OCI-LY7 (cell line): Measurements from ENCODE around the gene KRT80. TPM values are rescaled to one million over a fixed set of nuclear protein-coding genes. Genes with fewer than 3 reads are reported as not detected.

Experiments used
- BruUV-seq: library from RNA; stranded (reverse); fragments of 400-500 nt; replicated peaks from 2 replicates; lab custom pipeline; 2021; lab: Mats Ljungman, UMichigan
- CTCF ChIA-PET: fragments of 300-600 bp; sonication (Branson Sonifier 250); formaldehyde crosslinking; loops from one replicate; lab custom pipeline; 2022; ENCODE audit warnings: antibody characterized with exemption; ENCODE audit not compliant: unreplicated experiment; lab: Charles Lee
- POLR2A ChIA-PET: fragments of 300-600 bp; sonication (Branson Sonifier 250); formaldehyde crosslinking; loops from one replicate; lab custom pipeline; 2022; ENCODE audit warnings: antibody characterized with exemption; lab: Charles Lee
- DNase-seq: peaks from one replicate; pipeline ENCODE4 v3.0.0-alpha.2; 2015; ENCODE audit warnings: low spot score
- H2AFZ ChIP-seq: fragments of 200-600 bp; sonication (generic), shearing (Covaris generic); 2 replicates; pipeline ENCODE4 v1.6.1; 2014; ENCODE audit warnings: mild to moderate bottlenecking, antibody characterized with exemption, low read length, moderate library complexity
- H3K27ac ChIP-seq: fragments of 200-600 bp; sonication (generic); 2 replicates; pipeline ENCODE4 v1.5.1; 2014; ENCODE audit warnings: mixed run types, low read depth, mild to moderate bottlenecking, moderate library complexity, low read length, inconsistent platforms; ENCODE audit not compliant: poor library complexity, severe bottlenecking
- H3K36me3 ChIP-seq: fragments of 200-600 bp; sonication (generic); 2 replicates; pipeline ENCODE4 v1.6.1; 2014; ENCODE audit warnings: mild to moderate bottlenecking, antibody characterized with exemption, low read length, moderate library complexity, mixed read lengths; ENCODE audit not compliant: insufficient read depth
- H3K4me1 ChIP-seq: fragments of 200-600 bp; sonication (generic); 2 replicates; pipeline ENCODE4 v1.5.1; 2014; ENCODE audit warnings: mild to moderate bottlenecking, low read length; ENCODE audit not compliant: insufficient read depth, poor library complexity, severe bottlenecking
- H3K4me2 ChIP-seq: fragments of 200-600 bp; sonication (generic); 2 replicates; pipeline ENCODE4 v1.6.1; 2014; ENCODE audit warnings: mild to moderate bottlenecking, low read length
- H3K4me3 ChIP-seq: fragments of 200-600 bp; sonication (generic); 2 replicates; pipeline ENCODE4 v1.5.1; 2014; ENCODE audit warnings: mild to moderate bottlenecking, low read depth, low read length; ENCODE audit not compliant: poor library complexity, severe bottlenecking
- H3K79me2 ChIP-seq: fragments of 200-600 bp; sonication (generic); 2 replicates; pipeline ENCODE4 v1.6.1; 2016; ENCODE audit warnings: low read depth, mild to moderate bottlenecking, low read length, moderate library complexity, mixed read lengths; ENCODE audit not compliant: insufficient read depth
- H3K9me2 ChIP-seq: fragments of 200-600 bp; sonication (generic); 2 replicates; pipeline ENCODE4 v1.6.1; 2016; ENCODE audit warnings: mild to moderate bottlenecking, low read length, mixed read lengths; ENCODE audit not compliant: insufficient read depth
- H3K9me3 ChIP-seq: fragments of 200-600 bp; sonication (generic); 2 replicates; pipeline ENCODE4 v1.6.1; 2014; ENCODE audit warnings: mild to moderate bottlenecking, mixed run types, low read length, mixed read lengths
- H4K20me1 ChIP-seq: fragments of 200-600 bp; sonication (generic); 2 replicates; pipeline ENCODE4 v1.6.1; 2014; ENCODE audit warnings: mild to moderate bottlenecking, antibody characterized with exemption, low read length, moderate library complexity, mixed read lengths; ENCODE audit not compliant: insufficient read depth
- CTCF ChIP-seq: fragments of 200-600 bp; sonication (generic); conservative IDR thresholded peaks from 2 replicates; pipeline ENCODE4 v1.5.1; 2014; ENCODE audit warnings: mild to moderate bottlenecking, antibody characterized with exemption, low read length, moderate library complexity, mixed read lengths
- EZH2phosphoT487 ChIP-seq: fragments of 200-600 bp; sonication (generic); IDR thresholded peaks from 2 replicates; pipeline ENCODE4 v1.6.1; 2018; ENCODE audit warnings: low read depth, borderline replicate concordance, mild to moderate bottlenecking, mixed run types, antibody characterized with exemption, low read length, moderate library complexity, mixed read lengths
- intact Hi-C: fragments of 100-400 bp; cut with micrococcal nuclease; formaldehyde crosslinking; loops from one replicate; pipeline ENCODE4 v1.10.0; 2022; ENCODE audit not compliant: unreplicated experiment
- total RNA-seq, 2 experiments: library from RNA; depleted of rRNA in 1 of 2; stranded (reverse); fragments of >200 nt in 1 of 2; shearing (Covaris generic) in 1 of 2; gene quantifications; 2 replicates each; pipeline ENCODE4 v1.2.3, GENCODE V29; 2014 to 2022

KRT80 gene
- total RNA-seq, 2 experiments from 2014 or later: not detected

GRCh38 chr12:52149651-52150241 is 42.1 kb downstream of the KRT80 start:
- no peaks in the 10 kb centered on the region for H4K20me1 ChIP-seq
- no peaks in the 10 kb centered on the region for H3K79me2 ChIP-seq
- no peak overlapping the region for H3K4me2 ChIP-seq
- no peaks in the 10 kb centered on the region for H3K36me3 ChIP-seq
- POLR2A ChIA-PET: no interaction called here
- TF ChIP-seq EZH2phosphoT487 (no peak), CTCF (no peak)
- no peak for DNase-seq
- H3K9me2 ChIP-seq: no peaks in the 10 kb centered on the region
- CTCF ChIA-PET: no interaction called here
- H3K4me1 ChIP-seq: no peaks in the 10 kb centered on the region
- H2AFZ ChIP-seq: no peak overlapping the region
- intact Hi-C loops: no loop called here
- H3K9me3 ChIP-seq: no peaks in the 10 kb centered on the region
- H3K4me3 ChIP-seq: no peak overlapping the region
- no TSS peak for BruUV-seq
- H3K27ac ChIP-seq: no peak overlapping the region

- Histone ChIP-seq H3K79me2 (no peaks in the 10 kb centered on the region), H3K9me2 (no peaks in the 10 kb centered on the region), H3K9me3 (no peaks in the 10 kb centered on the region), H3K27ac (no peak overlapping the region), H3K4me3 (no peak overlapping the region), H3K4me2 (no peak overlapping the region), H3K4me1 (no peaks in the 10 kb centered on the region), H2AFZ (no peak overlapping the region), H3K36me3 (no peaks in the 10 kb centered on the region), H4K20me1 (no peaks in the 10 kb centered on the region)
- ChIA-PET POLR2A (no interaction called here), CTCF (no interaction called here)
- BruUV-seq: no TSS peak
- DNase-seq: no peak
- no peak for TF ChIP-seq EZH2phosphoT487
- TF ChIP-seq CTCF: no peak
- intact Hi-C loops: no loop called here
Measured at GRCh38 chr12:52149182-52149641, 42.6 kb downstream of the KRT80 start.

- intact Hi-C loops: no loop called here
- TF ChIP-seq EZH2phosphoT487 (no peak), CTCF (no peak)
- no peaks in the 10 kb centered on the region for H3K9me3 ChIP-seq
- no peaks in the 10 kb centered on the region for H4K20me1 ChIP-seq
- H3K79me2 ChIP-seq: no peaks in the 10 kb centered on the region
- no peaks in the 10 kb centered on the region for H3K36me3 ChIP-seq
- no TSS peak for BruUV-seq
- no peak for DNase-seq
- CTCF ChIA-PET: no interaction called here
- no peak overlapping the region for H3K4me2 ChIP-seq
- H3K4me1 ChIP-seq: no peaks in the 10 kb centered on the region
- POLR2A ChIA-PET: no interaction called here
- no peak overlapping the region for H3K4me3 ChIP-seq
- no peak overlapping the region for H2AFZ ChIP-seq
- no peaks in the 10 kb centered on the region for H3K9me2 ChIP-seq
- no peak overlapping the region for H3K27ac ChIP-seq
Measured at GRCh38 chr12:52148464-52149181, 43.2 kb downstream of the KRT80 start.
